Measurements from ENCODE around the gene UFC1.

The UFC1 gene

DNA sequence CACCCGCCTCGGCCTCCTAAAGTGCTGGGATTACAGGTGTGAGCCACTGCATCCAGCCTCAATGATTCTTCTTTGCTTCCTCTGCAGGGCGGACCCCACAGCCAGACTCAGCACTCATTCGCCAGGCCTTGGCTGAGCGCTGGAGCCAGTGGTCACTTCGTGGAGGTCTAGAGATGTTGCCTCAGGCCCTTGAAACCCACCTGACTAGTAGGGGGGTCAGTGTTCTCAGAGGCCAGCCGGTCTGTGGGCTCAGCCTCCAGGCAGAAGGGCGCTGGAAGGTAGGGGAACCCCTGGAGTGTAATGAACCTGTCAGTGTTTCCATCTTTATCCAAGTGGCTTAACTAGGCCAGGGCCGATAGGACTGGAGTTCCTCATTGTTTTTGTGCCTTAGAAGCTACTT, 15.1 kb downstream of the UFC1 start:
- H3K27ac ChIP-seq: no peak overlapping the region
- H3K36me3 ChIP-seq (ENCODE audit: insufficient read depth, low read length): peaks cover 41% of the 10 kb centered on the region
- no peaks in the 10 kb centered on the region for H3K9me3 ChIP-seq (ENCODE audit: low read depth, low read length)
- H3K4me3 ChIP-seq: no peak overlapping the region
- no peak for DNase-seq (ENCODE audit: low read depth, low spot score)
- TF ChIP-seq POLR2AphosphoS5 (IDR thresholded peaks at IDR 0.05; ENCODE audit: borderline replicate concordance, low read depth, low read length) (no peak), EZH2 (IDR thresholded peaks at IDR 0.05) (no peak), FOXP2 (optimal IDR thresholded peaks at IDR 0.05; ENCODE audit: control extremely low read depth, extremely low read length, insufficient read depth) (no peak)
- no peak overlapping the region for H3K9ac ChIP-seq (ENCODE audit: insufficient read length)

DNA sequence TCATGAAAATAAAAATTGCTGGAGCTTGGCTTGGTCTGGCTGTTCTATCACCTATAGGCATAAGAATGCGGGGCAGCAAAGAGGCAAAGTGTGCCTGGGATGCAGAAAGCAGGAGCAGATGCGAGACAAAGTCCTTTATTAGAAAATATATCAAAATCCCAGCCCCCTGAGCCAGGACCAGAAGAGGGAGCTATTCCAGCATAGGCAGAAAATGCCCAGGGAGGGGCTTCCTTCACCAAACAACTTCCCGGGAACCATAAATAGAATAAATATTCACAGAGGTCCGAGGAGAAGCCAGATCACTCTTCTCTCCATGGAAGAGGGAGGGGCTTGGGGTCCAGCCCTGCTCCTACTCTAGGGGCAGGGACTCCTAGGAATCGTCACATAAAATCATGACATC, 17.4 kb downstream of the UFC1 start:
- Histone ChIP-seq H3K27ac (no peak overlapping the region), H3K9ac (ENCODE audit: insufficient read length) (no peak overlapping the region), H3K36me3 (ENCODE audit: insufficient read depth, low read length) (peaks cover 46% of the 10 kb centered on the region), H3K9me3 (ENCODE audit: low read depth, low read length) (no peaks in the 10 kb centered on the region), H3K4me3 (no peak overlapping the region)
- TF ChIP-seq FOXP2 (optimal IDR thresholded peaks at IDR 0.05; ENCODE audit: control extremely low read depth, extremely low read length, insufficient read depth) (no peak), POLR2AphosphoS5 (IDR thresholded peaks at IDR 0.05; ENCODE audit: borderline replicate concordance, low read depth, low read length) (no peak), EZH2 (IDR thresholded peaks at IDR 0.05) (no peak)
- no peak for DNase-seq (ENCODE audit: low read depth, low spot score)

DNA sequence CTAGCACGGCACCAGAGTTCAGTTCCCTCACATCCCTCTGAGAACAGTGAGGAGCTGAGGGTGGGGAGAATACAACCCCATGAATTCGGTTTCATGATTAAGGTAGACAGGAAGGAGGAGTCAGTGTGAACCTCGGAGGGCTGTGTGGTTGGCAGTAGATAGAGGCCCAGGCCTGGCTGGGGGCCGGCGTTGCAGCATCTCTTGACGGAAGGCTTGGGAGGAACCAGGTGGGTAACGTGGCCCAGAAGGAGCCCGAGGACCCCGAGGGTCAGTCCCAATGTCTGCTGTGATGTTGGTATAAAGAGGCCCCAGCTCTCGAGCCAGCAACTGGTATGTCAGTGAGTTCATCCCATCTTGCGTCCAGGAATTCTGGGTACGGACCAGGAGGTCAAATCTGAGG, 17.9 kb downstream of the UFC1 start:
- no peak overlapping the region for H3K9ac ChIP-seq (ENCODE audit: insufficient read length)
- H3K9me3 ChIP-seq (ENCODE audit: low read depth, low read length): no peaks in the 10 kb centered on the region
- TF ChIP-seq EZH2 (IDR thresholded peaks at IDR 0.05) (no peak), POLR2AphosphoS5 (IDR thresholded peaks at IDR 0.05; ENCODE audit: borderline replicate concordance, low read depth, low read length) (no peak), FOXP2 (optimal IDR thresholded peaks at IDR 0.05; ENCODE audit: control extremely low read depth, extremely low read length, insufficient read depth) (no peak)
- H3K36me3 ChIP-seq (ENCODE audit: insufficient read depth, low read length): peaks cover 46% of the 10 kb centered on the region
- no peak for DNase-seq (ENCODE audit: low read depth, low spot score)
- no peak overlapping the region for H3K27ac ChIP-seq
- H3K4me3 ChIP-seq: no peak overlapping the region

GRCh38 chr1:161172349-161172748, 18.6 kb downstream of the UFC1 start:
- H3K36me3 ChIP-seq (ENCODE audit: insufficient read depth, low read length): peaks cover 46% of the 10 kb centered on the region
- H3K27ac ChIP-seq: no peak overlapping the region

DNA sequence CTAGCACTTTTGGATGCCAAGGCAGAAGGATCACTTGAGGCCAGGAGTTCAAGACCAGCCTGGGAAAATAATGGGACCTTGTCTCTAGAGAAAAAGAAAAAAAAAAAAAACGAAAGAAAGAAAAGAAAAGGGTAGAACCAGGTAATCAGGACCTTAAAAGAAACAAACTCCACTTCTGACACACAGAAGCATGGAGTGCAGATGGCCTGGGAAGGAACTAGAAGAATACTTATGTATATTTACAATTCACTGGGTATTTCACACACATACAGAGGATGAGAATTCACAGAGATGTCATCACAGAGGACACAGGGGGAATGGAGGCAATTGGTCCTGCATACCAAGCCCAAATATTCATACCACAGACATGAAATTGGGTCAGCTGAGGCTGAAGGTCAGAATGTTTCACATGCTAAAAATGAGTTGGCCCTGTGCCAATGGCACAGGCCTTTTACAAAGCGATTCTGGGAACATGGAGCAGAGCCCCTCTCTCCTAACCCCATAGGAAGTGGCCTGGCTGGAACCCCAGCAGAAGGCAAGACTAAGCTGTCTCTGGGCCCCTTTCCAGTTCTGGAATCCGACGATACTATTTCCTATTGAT, 19.1 kb downstream of the UFC1 start:
- no peak overlapping the region for H3K9ac ChIP-seq (ENCODE audit: insufficient read length)
- H3K9me3 ChIP-seq (ENCODE audit: low read depth, low read length): no peaks in the 10 kb centered on the region
- peaks cover 46% of the 10 kb centered on the region for H3K36me3 ChIP-seq (ENCODE audit: insufficient read depth, low read length)
- DNase-seq (ENCODE audit: low read depth, low spot score): no peak
- no peak overlapping the region for H3K4me3 ChIP-seq
- no peak for TF ChIP-seq POLR2AphosphoS5 (IDR thresholded peaks at IDR 0.05; ENCODE audit: borderline replicate concordance, low read depth, low read length)
- no peak for TF ChIP-seq FOXP2 (optimal IDR thresholded peaks at IDR 0.05; ENCODE audit: control extremely low read depth, extremely low read length, insufficient read depth)
- no peak for TF ChIP-seq EZH2 (IDR thresholded peaks at IDR 0.05)
- H3K27ac ChIP-seq: no peak overlapping the region

More at GRCh38 chr1:161172349-161172748, 18.6 kb downstream of the UFC1 start:
- TF ChIP-seq POLR2AphosphoS5 (IDR thresholded peaks at IDR 0.05; ENCODE audit: borderline replicate concordance, low read depth, low read length): no peak
- no peak for TF ChIP-seq FOXP2 (optimal IDR thresholded peaks at IDR 0.05; ENCODE audit: control extremely low read depth, extremely low read length, insufficient read depth)
- no peak for TF ChIP-seq EZH2 (IDR thresholded peaks at IDR 0.05)
- H3K4me3 ChIP-seq: no peak overlapping the region
- no peak for DNase-seq (ENCODE audit: low read depth, low spot score)
- H3K9ac ChIP-seq (ENCODE audit: insufficient read length): no peak overlapping the region
- H3K9me3 ChIP-seq (ENCODE audit: low read depth, low read length): no peaks in the 10 kb centered on the region

- no peak for DNase-seq (ENCODE audit: low read depth, low spot score)
- TF ChIP-seq FOXP2 (optimal IDR thresholded peaks at IDR 0.05; ENCODE audit: control extremely low read depth, extremely low read length, insufficient read depth) (no peak), EZH2 (IDR thresholded peaks at IDR 0.05) (no peak), POLR2AphosphoS5 (IDR thresholded peaks at IDR 0.05; ENCODE audit: borderline replicate concordance, low read depth, low read length) (no peak)
- Histone ChIP-seq H3K9me3 (ENCODE audit: low read depth, low read length) (no peaks in the 10 kb centered on the region), H3K36me3 (ENCODE audit: insufficient read depth, low read length) (peaks cover 46% of the 10 kb centered on the region), H3K9ac (ENCODE audit: insufficient read length) (no peak overlapping the region), H3K4me3 (no peak overlapping the region), H3K27ac (no peak overlapping the region)
Observed at GRCh38 chr1:161173711-161174110, 19.9 kb downstream of the UFC1 start.

DNA sequence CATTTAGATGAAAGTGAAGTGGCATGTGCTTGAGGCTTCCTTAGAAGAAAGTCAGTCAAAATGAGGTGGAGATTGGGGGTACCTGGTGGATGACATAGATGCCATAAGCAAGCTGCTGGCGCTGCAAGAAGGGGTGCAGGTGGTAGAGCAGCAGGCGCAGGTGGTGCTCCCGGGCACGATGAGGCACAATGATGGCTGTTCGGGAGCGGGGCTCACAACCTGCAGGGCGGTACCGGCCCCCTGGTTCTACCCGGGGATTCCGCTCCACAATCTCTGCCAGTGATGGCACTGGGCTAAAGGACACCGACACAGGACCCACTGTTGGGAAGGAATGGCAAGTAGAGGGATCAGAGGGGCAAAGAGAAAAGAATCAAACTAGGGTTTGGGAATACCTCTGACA, 21.1 kb downstream of the UFC1 start:
- Histone ChIP-seq H3K36me3 (ENCODE audit: insufficient read depth, low read length) (peaks cover 46% of the 10 kb centered on the region), H3K27ac (no peak overlapping the region), H3K9me3 (ENCODE audit: low read depth, low read length) (no peaks in the 10 kb centered on the region), H3K9ac (ENCODE audit: insufficient read length) (no peak overlapping the region), H3K4me3 (no peak overlapping the region)
- DNase-seq (ENCODE audit: low read depth, low spot score): no peak
- TF ChIP-seq POLR2AphosphoS5 (IDR thresholded peaks at IDR 0.05; ENCODE audit: borderline replicate concordance, low read depth, low read length) (no peak), EZH2 (IDR thresholded peaks at IDR 0.05) (no peak)

DNA sequence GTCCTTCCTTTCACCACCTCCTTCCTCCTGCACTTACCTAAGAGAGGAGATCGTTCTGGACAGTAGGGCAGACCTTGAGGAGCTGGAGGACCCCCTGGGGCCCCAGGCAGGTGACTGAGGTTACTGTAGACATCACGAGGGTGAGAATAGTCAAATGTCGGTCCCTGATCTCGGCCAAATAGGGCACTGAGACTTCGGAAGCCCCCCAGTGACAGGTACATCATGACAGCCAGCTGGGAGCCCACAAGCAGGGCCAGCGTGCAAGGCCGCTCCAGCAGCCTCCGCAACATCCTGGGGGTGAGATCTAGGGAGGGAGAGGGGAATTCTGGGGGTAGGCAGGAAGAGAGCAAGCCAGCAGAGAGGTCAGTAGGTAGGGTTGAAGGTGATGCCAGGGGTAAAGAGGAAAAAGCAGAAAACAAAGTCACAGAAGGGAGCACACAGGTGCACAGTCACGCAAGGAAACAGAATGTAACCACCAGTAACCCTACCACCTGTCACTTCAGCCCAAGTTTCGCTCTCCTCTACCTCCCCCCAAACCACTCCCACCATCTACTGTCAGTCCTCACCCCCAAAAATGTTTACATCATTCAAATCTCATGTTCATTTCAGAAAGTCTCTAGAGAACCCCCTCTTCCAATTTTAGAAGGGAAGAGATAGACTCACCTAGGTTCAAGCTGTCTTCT, 22.1 kb downstream of the UFC1 start:
- Histone ChIP-seq H3K27ac (no peak overlapping the region), H3K9me3 (ENCODE audit: low read depth, low read length) (no peaks in the 10 kb centered on the region), H3K36me3 (ENCODE audit: insufficient read depth, low read length) (peaks cover 40% of the 10 kb centered on the region), H3K4me3 (peak overlapping the region; percentile 99), H3K9ac (ENCODE audit: insufficient read length) (no peak overlapping the region)
- no peak for TF ChIP-seq FOXP2 (optimal IDR thresholded peaks at IDR 0.05; ENCODE audit: control extremely low read depth, extremely low read length, insufficient read depth)
- TF ChIP-seq POLR2AphosphoS5 (IDR thresholded peaks at IDR 0.05; ENCODE audit: borderline replicate concordance, low read depth, low read length): no peak
- no peak for TF ChIP-seq EZH2 (IDR thresholded peaks at IDR 0.05)
- no peak for DNase-seq (ENCODE audit: low read depth, low spot score)

Measured in SK-N-MC (cell line).